Activated CD8-positive, alpha-beta T cell treated with anti-CD3 and anti-CD28 coated beads for 36 hours (primary cell): Measurements from ENCODE around the gene CHRNG. TPM values are rescaled to one million over a fixed set of nuclear protein-coding genes. Genes with fewer than 3 reads are reported as not detected.
"Not testable (repeated sequence)": the region's sequence is repeated elsewhere in the genome, so short reads cannot be mapped to it uniquely, and the experiment has no call there.

Experiments used
- ATAC-seq: fragments of 200-7000 bp; cut with Tn5 transposase; one replicate; pipeline ENCODE4 v1.10.0; 2021; ENCODE audit warnings: mild to moderate bottlenecking, moderate library complexity
- CTCF ChIA-PET: fragments of 350-600 bp; sonication (Branson Sonifier 250); formaldehyde crosslinking; loops from one replicate; lab custom pipeline; 2021; ENCODE audit warnings: antibody characterized with exemption; lab: Charles Lee
- POLR2A ChIA-PET: fragments of 350-600 bp; sonication (Branson Sonifier 250); formaldehyde crosslinking; loops from one replicate; lab custom pipeline; 2021; ENCODE audit warnings: antibody characterized with exemption; lab: Charles Lee
- DNase-seq: peaks from one replicate; pipeline ENCODE4 v3.0.0-alpha.2; 2020
- H3K27ac Mint-ChIP-seq: one replicate; pipeline ENCODE4 v1.8.0; 2021; ENCODE audit warnings: mild to moderate bottlenecking, mixed read lengths
- H3K27me3 Mint-ChIP-seq: one replicate; pipeline ENCODE4 v1.8.0; 2021; ENCODE audit warnings: mixed read lengths
- H3K36me3 Mint-ChIP-seq: one replicate; pipeline ENCODE4 v1.8.0; 2021; ENCODE audit warnings: low read depth, mixed read lengths
- H3K4me1 Mint-ChIP-seq: one replicate; pipeline ENCODE4 v1.8.0; 2021; ENCODE audit warnings: low read depth, mixed read lengths
- H3K4me3 Mint-ChIP-seq: one replicate; pipeline ENCODE4 v1.8.0; 2021; ENCODE audit warnings: mild to moderate bottlenecking, moderate library complexity, mixed read lengths
- H3K9me3 Mint-ChIP-seq: one replicate; pipeline ENCODE4 v1.8.0; 2021; ENCODE audit warnings: mixed read lengths
- intact Hi-C: fragments of 100-400 bp; cut with micrococcal nuclease; formaldehyde crosslinking; loops from one replicate; pipeline ENCODE4 v1.10.0; 2022
- total RNA-seq, 2 experiments: library from RNA; stranded (reverse); gene quantifications; one replicate each; pipeline ENCODE4 v1.2.3, GENCODE V29; 2021
- TF ChIP-seq, protein P1 (sequence below): fragments of 200-600 bp; IDR thresholded peaks from one replicate; pipeline ENCODE4 v1.8.0; 2022; ENCODE audit warnings: antibody characterized with exemption, mild to moderate bottlenecking

The CHRNG gene
- total RNA-seq, 2 experiments from 2014 or later = not detected

DNA sequence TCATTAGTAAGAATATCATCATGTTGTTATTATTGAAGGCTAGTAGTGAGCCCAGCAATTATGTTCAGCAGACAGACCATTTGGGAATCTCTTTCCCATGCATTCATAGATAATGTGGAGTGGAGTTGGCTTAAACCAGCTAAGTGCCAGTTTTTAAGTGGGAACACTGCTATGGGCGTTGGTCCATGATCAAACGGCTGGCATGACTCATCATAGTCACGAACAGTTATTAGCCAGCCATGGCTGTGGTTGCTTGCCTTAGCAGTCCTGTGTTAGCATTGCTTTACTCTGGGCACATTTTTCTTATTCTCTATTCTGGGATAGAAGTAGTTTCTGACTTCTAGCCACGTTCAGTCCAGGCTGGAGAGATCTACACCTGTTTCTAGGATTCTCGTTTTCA, 28.7 kb downstream of the CHRNG start:
- Mint-ChIP-seq H3K27me3 (no peaks in the 10 kb centered on the region), H3K4me1 (no peaks in the 10 kb centered on the region), H3K27ac (no peak overlapping the region), H3K4me3 (no peak overlapping the region), H3K36me3 (peaks cover 51% of the 10 kb centered on the region), H3K9me3 (no peaks in the 10 kb centered on the region)
- no peak for ATAC-seq
- DNase-seq = no peak
- TF ChIP-seq, protein P1, sequence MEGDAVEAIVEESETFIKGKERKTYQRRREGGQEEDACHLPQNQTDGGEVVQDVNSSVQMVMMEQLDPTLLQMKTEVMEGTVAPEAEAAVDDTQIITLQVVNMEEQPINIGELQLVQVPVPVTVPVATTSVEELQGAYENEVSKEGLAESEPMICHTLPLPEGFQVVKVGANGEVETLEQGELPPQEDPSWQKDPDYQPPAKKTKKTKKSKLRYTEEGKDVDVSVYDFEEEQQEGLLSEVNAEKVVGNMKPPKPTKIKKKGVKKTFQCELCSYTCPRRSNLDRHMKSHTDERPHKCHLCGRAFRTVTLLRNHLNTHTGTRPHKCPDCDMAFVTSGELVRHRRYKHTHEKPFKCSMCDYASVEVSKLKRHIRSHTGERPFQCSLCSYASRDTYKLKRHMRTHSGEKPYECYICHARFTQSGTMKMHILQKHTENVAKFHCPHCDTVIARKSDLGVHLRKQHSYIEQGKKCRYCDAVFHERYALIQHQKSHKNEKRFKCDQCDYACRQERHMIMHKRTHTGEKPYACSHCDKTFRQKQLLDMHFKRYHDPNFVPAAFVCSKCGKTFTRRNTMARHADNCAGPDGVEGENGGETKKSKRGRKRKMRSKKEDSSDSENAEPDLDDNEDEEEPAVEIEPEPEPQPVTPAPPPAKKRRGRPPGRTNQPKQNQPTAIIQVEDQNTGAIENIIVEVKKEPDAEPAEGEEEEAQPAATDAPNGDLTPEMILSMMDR = no peak
- CTCF ChIA-PET = interaction anchor here (0.8 to 1.2 kb wide), 2 partner anchors 43 to 46 kb away, joined by 3 to 5 read pairs; no protein-coding TSS in a partner anchor
- intact Hi-C loops = no loop called here
- POLR2A ChIA-PET = interaction anchor here (0.6 kb wide), 1 partner anchor 1125 kb away, joined by 5 read pairs; no protein-coding TSS in a partner anchor

DNA sequence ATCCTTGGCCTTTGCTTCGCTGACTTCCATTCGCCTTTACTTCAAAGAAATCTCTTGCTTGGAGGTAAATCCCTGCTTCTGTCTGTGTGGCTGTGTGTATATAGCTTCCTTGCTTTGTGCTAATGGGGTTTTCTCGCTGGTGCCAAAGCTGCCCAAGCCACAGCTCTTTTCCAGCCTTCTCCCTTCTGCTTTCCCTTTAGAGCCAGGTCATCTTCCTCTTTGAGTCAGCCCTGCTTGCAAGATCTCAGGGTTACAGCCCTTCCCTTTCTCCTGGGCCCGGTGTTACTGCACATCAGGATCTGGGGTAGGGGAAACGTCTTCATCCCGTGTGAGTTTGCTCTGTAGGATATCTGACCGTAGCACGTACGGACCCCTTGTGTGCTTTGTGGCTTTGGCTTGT, 30.0 kb downstream of the CHRNG start:
- H3K4me1 Mint-ChIP-seq = no peaks in the 10 kb centered on the region
- ATAC-seq (no peak), DNase-seq (no peak)
- no peak overlapping the region for H3K4me3 Mint-ChIP-seq
- H3K27ac Mint-ChIP-seq = no peak overlapping the region
- TF ChIP-seq, protein P1 = no peak
- H3K9me3 Mint-ChIP-seq = no peaks in the 10 kb centered on the region
- H3K36me3 Mint-ChIP-seq = peaks cover 48% of the 10 kb centered on the region
- H3K27me3 Mint-ChIP-seq = no peaks in the 10 kb centered on the region
- ChIA-PET POLR2A (interaction anchor here (0.7 kb wide), 1 partner anchor 23 kb away, joined by 3 read pairs; no protein-coding TSS in a partner anchor), CTCF (no interaction called here)
- intact Hi-C loops = no loop called here

DNA sequence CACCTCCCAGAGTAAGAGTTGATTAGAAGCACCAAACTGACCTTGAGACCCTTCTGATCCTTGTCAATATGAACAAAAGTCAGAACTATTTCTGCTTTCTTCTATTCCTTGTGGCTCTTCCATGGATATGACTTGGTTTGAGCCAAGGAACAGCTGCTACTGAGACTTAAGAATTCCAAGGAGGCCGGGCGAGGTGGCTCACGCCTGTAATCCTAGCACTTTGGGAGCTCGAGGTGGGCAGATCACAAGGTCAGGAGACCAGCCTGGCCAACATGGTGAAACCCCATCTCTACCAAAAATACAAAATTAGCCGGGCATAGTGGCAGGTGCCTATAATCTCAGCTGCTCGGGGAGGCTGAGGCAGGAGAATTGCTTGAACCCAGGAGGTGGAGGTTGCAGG, 31.0 kb downstream of the CHRNG start:
- H3K27ac Mint-ChIP-seq, ATAC-seq, intact Hi-C loops, H3K4me3 Mint-ChIP-seq, H3K27me3 Mint-ChIP-seq, H3K9me3 Mint-ChIP-seq, POLR2A ChIA-PET, H3K4me1 Mint-ChIP-seq, CTCF ChIA-PET, DNase-seq: not testable (repeated sequence)
- H3K36me3 Mint-ChIP-seq = peaks cover 44% of the 10 kb centered on the region

DNA sequence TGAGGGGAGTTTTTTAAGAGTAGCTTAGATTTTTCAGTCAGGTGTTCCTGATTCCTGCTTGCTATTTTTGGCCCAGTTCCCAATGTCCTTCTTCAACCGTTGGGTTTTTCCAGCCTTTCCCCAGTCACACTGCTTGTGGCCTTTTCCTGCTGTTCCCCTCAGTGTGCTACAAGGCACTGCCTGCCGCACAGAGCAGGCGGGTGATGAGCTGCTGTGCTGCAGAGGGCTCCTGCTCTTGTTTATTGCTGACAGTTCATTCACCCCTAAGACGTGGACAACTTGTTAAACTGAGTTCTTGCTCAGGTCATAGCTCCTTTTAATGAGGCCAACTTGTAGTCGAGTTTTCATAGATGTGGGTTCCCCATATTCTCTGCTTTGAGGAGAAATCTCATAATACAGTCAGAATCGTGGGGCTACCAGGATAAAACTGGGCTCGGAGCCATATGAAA, 31.6 kb downstream of the CHRNG start:
- peaks cover 41% of the 10 kb centered on the region for H3K36me3 Mint-ChIP-seq
- H3K9me3 Mint-ChIP-seq = no peaks in the 10 kb centered on the region
- no peak for DNase-seq
- no peak overlapping the region for H3K4me3 Mint-ChIP-seq
- no peak for ATAC-seq
- H3K4me1 Mint-ChIP-seq = peaks cover under 1% of the 10 kb centered on the region
- CTCF ChIA-PET = no interaction called here
- TF ChIP-seq, protein P1 = no peak
- H3K27me3 Mint-ChIP-seq = no peaks in the 10 kb centered on the region
- H3K27ac Mint-ChIP-seq = no peak overlapping the region
- intact Hi-C loops = no loop called here
- POLR2A ChIA-PET = no interaction called here

DNA sequence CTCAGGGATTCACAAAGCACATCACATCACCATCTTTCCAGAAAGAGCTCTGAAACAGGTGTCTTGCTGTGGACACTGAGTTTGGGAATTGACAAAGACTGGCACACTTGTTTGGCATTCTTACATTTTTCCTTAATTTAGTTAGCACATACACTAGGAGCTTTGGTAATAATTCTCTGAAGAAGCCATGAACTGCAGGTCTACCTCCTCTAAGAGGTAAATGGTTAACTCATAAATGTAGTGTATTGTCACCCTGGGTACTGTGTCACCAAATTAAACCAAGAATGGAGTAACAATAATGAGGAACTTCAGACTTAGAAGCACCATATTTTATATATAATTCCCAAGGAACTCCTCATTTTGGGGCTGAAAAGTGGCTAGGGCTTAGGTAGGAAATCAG, 33.5 kb downstream of the CHRNG start:
- TF ChIP-seq, protein P1 = no peak
- Mint-ChIP-seq H3K36me3 (peaks cover 31% of the 10 kb centered on the region), H3K4me3 (no peak overlapping the region), H3K9me3 (no peaks in the 10 kb centered on the region), H3K4me1 (peaks cover 5% of the 10 kb centered on the region), H3K27me3 (no peaks in the 10 kb centered on the region), H3K27ac (no peak overlapping the region)
- POLR2A ChIA-PET = no interaction called here
- DNase-seq (no peak), ATAC-seq (no peak)
- CTCF ChIA-PET = no interaction called here
- intact Hi-C loops = no loop called here
